Loucy (cell line): ENCODE measurements around the gene EIF4E3.

Experiments
- H2AFZ ChIP-seq: fragments of 200-600 bp; sonication (generic); 2 replicates; pipeline ENCODE4 v1.6.0; 2016; ENCODE audit warnings: antibody characterized with exemption, mild to moderate bottlenecking, low read length, moderate library complexity
- H3F3A ChIP-seq: fragments of 200-600 bp; 2 replicates; pipeline ENCODE4 v1.6.0; 2016; ENCODE audit warnings: antibody characterized with exemption, low read depth, mild to moderate bottlenecking
- H3K27me3 ChIP-seq: fragments of 200-600 bp; sonication (generic); 2 replicates; pipeline ENCODE4 v1.6.1; 2014; ENCODE audit warnings: low read length, mild to moderate bottlenecking; ENCODE audit not compliant: insufficient read depth, poor library complexity, severe bottlenecking
- H3K36me3 ChIP-seq: fragments of 200-600 bp; sonication (generic); 2 replicates; pipeline ENCODE4 v1.6.1; 2016; ENCODE audit warnings: low read length; ENCODE audit not compliant: insufficient read depth
- H3K4me1 ChIP-seq: fragments of 200-600 bp; sonication (generic); 2 replicates; pipeline ENCODE4 v1.5.1; 2014; ENCODE audit warnings: low read length, mild to moderate bottlenecking; ENCODE audit not compliant: insufficient read depth, poor library complexity, severe bottlenecking
- H3K4me2 ChIP-seq: fragments of 200-600 bp; sonication (generic); 2 replicates; pipeline ENCODE4 v1.6.0; 2014; ENCODE audit warnings: antibody characterized with exemption, low read length, low read depth, mild to moderate bottlenecking; ENCODE audit not compliant: poor library complexity, severe bottlenecking
- H3K4me3 ChIP-seq: fragments of 200-600 bp; sonication (generic); 2 replicates; pipeline ENCODE4 v1.5.1; 2014; ENCODE audit warnings: low read length, mild to moderate bottlenecking, mixed read lengths; ENCODE audit not compliant: poor library complexity, severe bottlenecking
- H3K79me2 ChIP-seq: fragments of 200-600 bp; sonication (generic); 2 replicates; pipeline ENCODE4 v1.6.1; 2014; ENCODE audit warnings: low read length; ENCODE audit not compliant: insufficient read depth
- H3K9ac ChIP-seq: fragments of 200-600 bp; sonication (generic); 2 replicates; pipeline ENCODE4 v1.6.0; 2014; ENCODE audit warnings: mild to moderate bottlenecking, low read depth, low read length, moderate library complexity; ENCODE audit not compliant: poor library complexity, severe bottlenecking
- H3K9me2 ChIP-seq: fragments of 200-600 bp; sonication (generic); replicated peaks from 2 replicates; pipeline ENCODE4 v1.6.1; 2016; ENCODE audit warnings: low read depth, low read length, mixed read lengths
- H3K9me3 ChIP-seq: fragments of 200-600 bp; sonication (generic); 2 replicates; pipeline ENCODE4 v1.6.1; 2014; ENCODE audit warnings: mild to moderate bottlenecking, antibody characterized with exemption, low read length, low read depth; ENCODE audit not compliant: insufficient read depth
- H4K20me1 ChIP-seq: fragments of 200-600 bp; sonication (generic); 2 replicates; pipeline ENCODE4 v1.6.0; 2014; ENCODE audit warnings: antibody characterized with exemption, low read length, mild to moderate bottlenecking; ENCODE audit not compliant: insufficient read depth, poor library complexity, severe bottlenecking
- CTCF ChIP-seq: fragments of 200-600 bp; sonication (generic); conservative IDR thresholded peaks from 2 replicates; pipeline ENCODE4 v1.5.1; 2014; ENCODE audit warnings: mild to moderate bottlenecking, antibody characterized with exemption, low read length
- EZH2phosphoT487 ChIP-seq: fragments of 200-600 bp; IDR thresholded peaks from 2 replicates; pipeline ENCODE4 v1.6.1; 2018; ENCODE audit warnings: antibody characterized with exemption, mild to moderate bottlenecking, moderate library complexity, borderline replicate concordance

The EIF4E3 gene

GRCh38 chr3:71671216-71671845 is 53.9 kb downstream of the EIF4E3 start:
- H4K20me1 ChIP-seq: no peaks in the 10 kb centered on the region
- no peak overlapping the region for H3K9ac ChIP-seq
- TF ChIP-seq CTCF (no peak), EZH2phosphoT487 (no peak)
- H3K4me2 ChIP-seq: no peak overlapping the region
- no peaks in the 10 kb centered on the region for H3K27me3 ChIP-seq
- H3K4me1 ChIP-seq: no peaks in the 10 kb centered on the region
- no peak overlapping the region for H2AFZ ChIP-seq
- no peak overlapping the region for H3K4me3 ChIP-seq
- no peaks in the 10 kb centered on the region for H3K79me2 ChIP-seq
- no peaks in the 10 kb centered on the region for H3F3A ChIP-seq
- H3K9me3 ChIP-seq: no peaks in the 10 kb centered on the region
- no peaks in the 10 kb centered on the region for H3K9me2 ChIP-seq
- H3K36me3 ChIP-seq: no peaks in the 10 kb centered on the region

- Histone ChIP-seq H3F3A (no peaks in the 10 kb centered on the region), H2AFZ (peak overlapping the region; percentile 62), H3K36me3 (no peaks in the 10 kb centered on the region), H3K4me2 (peak overlapping the region; percentile 34), H4K20me1 (no peaks in the 10 kb centered on the region), H3K4me1 (peaks cover 34% of the 10 kb centered on the region), H3K4me3 (no peak overlapping the region), H3K27me3 (no peaks in the 10 kb centered on the region), H3K9me3 (no peaks in the 10 kb centered on the region), H3K9me2 (no peaks in the 10 kb centered on the region), H3K79me2 (no peaks in the 10 kb centered on the region), H3K9ac (no peak overlapping the region)
- no peak for TF ChIP-seq EZH2phosphoT487
- no peak for TF ChIP-seq CTCF
These were observed 62.6 kb downstream of the EIF4E3 start for GRCh38 chr3:71662568-71662967.

GRCh38 chr3:71662056-71662455 is 63.1 kb downstream of the EIF4E3 start:
- Histone ChIP-seq H3K36me3 (no peaks in the 10 kb centered on the region), H3K27me3 (no peaks in the 10 kb centered on the region), H3K79me2 (no peaks in the 10 kb centered on the region), H3K9ac (no peak overlapping the region), H3K9me3 (no peaks in the 10 kb centered on the region), H3F3A (no peaks in the 10 kb centered on the region), H3K4me1 (peaks cover 34% of the 10 kb centered on the region), H3K9me2 (no peaks in the 10 kb centered on the region), H2AFZ (no peak overlapping the region; the same call in 1 of the 2 replicates), H3K4me3 (no peak overlapping the region), H4K20me1 (no peaks in the 10 kb centered on the region), H3K4me2 (peak overlapping the region; percentile 34)
- TF ChIP-seq EZH2phosphoT487: no peak
- TF ChIP-seq CTCF: no peak
